Measurements from ENCODE around the gene KRI1.
"Not testable (repeated sequence)": the region's sequence is repeated elsewhere in the genome, so short reads cannot be mapped to it uniquely, and the experiment has no call there.

KRI1 gene

GRCh38 chr19:10575011-10575716 is 9.4 kb upstream of the KRI1 start:
- no peak for DNase-seq (ENCODE audit: low read depth)

- DNase-seq (ENCODE audit: low read depth), result no peak
These were observed 8.7 kb upstream of the KRI1 start for GRCh38 chr19:10574462-10574861.

- DNase-seq (ENCODE audit: low read depth), result not testable (repeated sequence)
These were observed 8.0 kb upstream of the KRI1 start for GRCh38 chr19:10573793-10574192.

DNA sequence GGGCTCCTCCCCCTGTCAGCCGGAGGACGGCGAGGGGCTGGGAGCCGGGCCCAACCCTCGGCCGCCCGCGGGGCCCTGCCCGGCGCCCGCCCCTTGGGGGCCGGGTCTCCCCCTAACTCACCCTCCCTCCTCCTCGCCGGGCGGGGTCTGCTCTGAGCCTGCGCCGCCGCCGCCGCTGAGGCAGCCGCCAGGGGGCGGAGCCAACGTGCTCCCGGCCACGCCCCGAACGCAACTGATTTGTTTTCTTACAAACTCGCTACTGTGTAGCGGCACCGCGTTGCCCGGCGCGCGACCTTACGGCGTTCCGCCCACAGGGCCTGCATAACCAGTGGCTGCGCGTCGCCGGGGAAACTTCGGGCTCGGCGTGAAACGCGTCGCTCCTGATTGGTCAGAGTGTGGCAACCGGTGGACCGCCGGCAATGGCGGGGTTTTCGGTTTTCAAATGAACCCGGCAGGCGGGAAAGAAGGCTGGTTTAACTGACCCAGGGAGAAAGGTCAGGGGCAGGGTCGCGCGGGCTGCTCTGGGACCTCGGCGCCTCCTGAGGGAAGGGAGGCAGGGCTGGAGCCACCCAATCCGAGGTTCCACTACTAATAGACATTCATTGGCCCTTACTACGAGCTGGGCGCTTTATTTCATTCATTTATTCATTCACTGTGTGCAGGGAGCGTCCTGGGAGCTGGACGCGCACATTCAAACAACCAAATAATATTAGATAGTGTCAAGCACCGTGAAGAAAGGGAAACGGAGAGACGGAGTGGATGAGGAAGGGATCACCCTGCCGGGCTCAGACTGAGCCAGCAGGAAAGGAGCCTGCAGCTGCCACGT is 3.2 kb upstream of the KRI1 start, which contains the start of gene CDKN2D:
Gene CDKN2D (minus strand): TSS at position 154 of the 826 bp plus-strand sequence. CDS start 326 bp downstream, outside the sequence.
- DNase-seq (ENCODE audit: low read depth), result peak; percentile 99

GRCh38 chr19:10568062-10568825 is 2.4 kb upstream of the KRI1 start:
- peak; percentile 19 for DNase-seq (ENCODE audit: low read depth)

DNA sequence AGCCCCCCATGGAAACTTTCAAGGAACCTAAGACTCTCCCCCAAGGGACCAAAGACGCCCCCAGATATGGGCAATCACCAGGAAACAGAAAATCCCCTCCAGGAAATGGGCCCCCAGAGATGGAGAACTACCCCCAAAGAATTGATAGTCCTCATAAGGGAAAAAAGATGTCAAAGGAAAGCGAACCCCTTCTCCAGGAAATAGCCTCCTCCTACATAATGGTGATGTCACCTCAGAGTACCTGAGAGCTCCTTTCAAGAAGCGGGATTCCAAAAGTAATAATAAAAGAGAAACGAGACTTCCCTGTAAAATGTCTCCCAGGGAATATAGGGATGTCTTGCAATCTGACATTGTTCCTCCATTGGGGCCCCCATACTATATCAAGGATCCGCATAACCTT is 1.8 kb upstream of the KRI1 start:
- no peak for DNase-seq (ENCODE audit: low read depth)

- DNase-seq (ENCODE audit: low read depth), result no peak
These were observed 1.0 kb upstream of the KRI1 start for GRCh38 chr19:10566658-10567410.

DNA sequence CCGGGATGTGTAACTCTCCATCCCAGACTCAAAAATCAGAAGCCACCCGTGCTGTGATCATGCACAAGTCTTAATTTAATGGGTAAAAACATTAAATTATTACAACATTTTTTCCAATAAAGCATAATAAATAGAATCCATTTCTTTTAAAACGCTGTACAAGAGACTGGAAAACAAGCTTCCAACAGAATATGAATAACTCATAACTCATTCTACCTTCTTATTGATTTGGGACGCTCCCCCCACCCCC is 523 bp upstream of the KRI1 start:
- DNase-seq (ENCODE audit: low read depth), result no peak

- peak; percentile 54 for DNase-seq (ENCODE audit: low read depth)
These were observed 713 bp downstream of the KRI1 start for GRCh38 chr19:10565028-10565566.

GRCh38 chr19:10562609-10563008 is 3.2 kb downstream of the KRI1 start:
- no peak for DNase-seq (ENCODE audit: low read depth)

- DNase-seq (ENCODE audit: low read depth), result no peak
These were observed 5.7 kb downstream of the KRI1 start for GRCh38 chr19:10560154-10560553.

- DNase-seq (ENCODE audit: low read depth), result no peak
These were observed 8.1 kb downstream of the KRI1 start for GRCh38 chr19:10557603-10558197.

GRCh38 chr19:10555610-10555973 is 10.2 kb downstream of the KRI1 start:
- DNase-seq (ENCODE audit: low read depth), result no peak

- no peak for DNase-seq (ENCODE audit: low read depth)
These were observed 10.8 kb downstream of the KRI1 start for GRCh38 chr19:10554760-10555609.

DNA sequence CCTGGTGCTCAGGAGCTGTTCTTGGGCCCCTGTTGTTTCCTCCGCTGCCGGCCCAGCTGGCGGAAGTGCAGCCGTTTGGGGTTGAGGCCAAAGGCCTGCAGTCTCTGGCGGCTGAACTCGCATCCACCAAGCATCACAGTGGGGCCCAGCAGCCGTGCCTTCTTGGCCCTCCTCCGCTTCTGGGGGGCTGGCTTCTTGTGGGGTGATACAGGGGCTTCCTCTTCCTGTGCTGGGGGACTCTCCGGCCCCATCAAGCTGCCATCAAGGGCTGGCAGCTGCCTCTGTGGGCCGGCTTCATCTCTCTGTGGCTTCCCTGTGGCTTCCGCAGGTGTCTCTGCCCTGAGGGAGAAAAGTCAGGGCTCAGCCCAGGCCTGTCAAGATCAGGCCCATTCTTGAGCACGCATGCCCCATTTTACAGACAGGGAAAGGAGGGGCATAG is 11.8 kb downstream of the KRI1 start:
- no peak for DNase-seq (ENCODE audit: low read depth)

GRCh38 chr19:10553087-10553667 is 12.6 kb downstream of the KRI1 start:
- DNase-seq (ENCODE audit: low read depth), result no peak

DNA sequence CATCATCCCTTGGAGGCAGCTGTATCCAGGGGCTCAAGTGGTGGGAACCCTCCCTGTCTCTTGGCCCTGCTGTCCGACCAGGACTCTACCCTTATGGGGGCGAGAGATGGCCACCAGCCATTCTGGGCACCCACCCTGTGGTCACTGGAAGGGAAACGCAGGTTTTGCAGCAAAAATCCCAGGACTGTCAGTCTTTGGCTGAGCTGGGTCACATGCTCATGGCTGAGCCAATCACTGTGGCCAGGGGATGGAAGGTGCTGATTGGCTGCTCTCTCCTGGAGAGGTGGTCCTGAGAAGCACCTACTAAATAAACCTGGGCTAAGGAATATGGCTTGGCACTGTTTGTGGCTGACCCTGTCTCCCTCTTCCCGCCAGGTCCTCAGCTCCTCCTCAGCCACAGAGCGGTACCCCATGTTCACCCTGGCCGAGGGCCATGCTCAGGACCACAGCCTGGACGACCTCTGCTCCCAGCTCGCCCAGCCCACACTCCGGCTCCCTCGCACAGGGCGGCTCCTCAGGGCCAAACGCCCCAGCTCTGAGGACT is 13.2 kb downstream of the KRI1 start:
- peak; percentile 30 for DNase-seq (ENCODE audit: low read depth)

GRCh38 chr19:10551698-10552301 is 14.0 kb downstream of the KRI1 start:
- peak; percentile 53 for DNase-seq (ENCODE audit: low read depth)

GRCh38 chr19:10551006-10551405 is 14.8 kb downstream of the KRI1 start:
- not testable (repeated sequence) for DNase-seq (ENCODE audit: low read depth)

Data from EH (cell line).